Thyroid gland (tissue), 4 donors: ENCODE measurements around the gene BACH2.

Source experiments
- CTCF ChIP-seq, 6 experiments: fragments of 200-600 bp in 3 of 6; fragments of 450-650 bp in 3 of 6; sonication (generic) in 3 of 6; IDR thresholded peaks; one replicate each; pipeline ENCODE4 v1.5.1; 2016 to 2019; ENCODE audit warnings: antibody characterized with exemption in 6 of 6, mild to moderate bottlenecking in 2 of 6, inconsistent platforms in 1 of 6, moderate library complexity in 1 of 6
- POLR2A ChIP-seq, 2 donors: fragments of 450-650 bp; IDR thresholded peaks; one replicate each; pipeline ENCODE4 v1.6.1; 2017; ENCODE audit warnings: antibody characterized with exemption in 2 of 2, mild to moderate bottlenecking in 2 of 2, moderate library complexity in 1 of 2

DNA sequence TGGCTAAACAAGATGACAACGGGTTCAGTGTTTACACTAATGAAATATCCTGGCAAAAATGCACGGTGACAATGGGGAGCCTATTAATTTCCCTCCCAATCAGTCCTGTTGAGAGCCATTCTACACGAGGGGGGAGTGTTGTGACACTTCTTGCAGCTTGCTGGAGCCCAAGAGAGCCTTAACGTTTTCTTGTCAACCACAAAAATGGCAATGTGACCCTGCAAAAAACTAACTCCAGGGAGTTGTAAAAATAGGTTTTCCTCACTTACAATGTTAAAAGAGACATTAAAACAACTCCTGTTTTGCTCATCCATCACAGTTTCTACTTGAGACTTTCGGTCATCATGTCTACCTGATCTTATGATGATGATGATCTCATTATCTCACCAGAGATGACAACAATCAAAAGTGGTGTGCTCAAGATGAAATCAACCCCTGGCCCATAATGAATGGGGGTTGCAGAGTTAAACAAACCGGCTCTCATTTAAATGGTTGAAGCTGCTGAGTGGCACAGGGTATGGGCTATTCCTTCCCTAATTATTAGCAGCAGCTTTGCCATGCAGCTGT, 344.5 kb downstream of the BACH2 start:
- TF ChIP-seq POLR2A (IDR thresholded peaks at IDR 0.05) (no peak), CTCF (IDR thresholded peaks at IDR 0.05) (no peak)
